CD4-positive, CD25-positive, alpha-beta regulatory T cell (primary cell): ENCODE measurements around the gene SV2C. TPM values are rescaled to one million over a fixed set of nuclear protein-coding genes. Genes with fewer than 3 reads are reported as not detected.
"Not testable (repeated sequence)": the region's sequence is repeated elsewhere in the genome, so short reads cannot be mapped to it uniquely, and the experiment has no call there.

Source experiments
- ATAC-seq, 2 donors: fragments of 150-1000 bp; cut with Tn5 transposase; one replicate each; pipeline ENCODE4 v1.10.0; 2021; ENCODE audit warnings: low read depth in 2 of 2, moderate number of reproducible peaks in 2 of 2, moderate library complexity in 1 of 2
- DNase-seq, 3 donors: peaks; one replicate each; pipeline versions ENCODE4 v3.0.0 to v3.0.0-alpha.2; 2012 to 2022; ENCODE audit warnings: mixed read lengths in 1 of 3
- H3K27ac ChIP-seq: one replicate; pipeline ENCODE4 v1.7.0; 2013; ENCODE audit warnings: mild to moderate bottlenecking, low read length; ENCODE audit not compliant: insufficient read depth, poor library complexity, severe bottlenecking
- H3K27me3 ChIP-seq: one replicate; pipeline ENCODE4 v1.7.0; 2013; ENCODE audit warnings: low read length; ENCODE audit not compliant: control insufficient read depth, insufficient read depth
- H3K36me3 ChIP-seq: one replicate; pipeline ENCODE4 v1.7.0; 2013; ENCODE audit warnings: mild to moderate bottlenecking, low read length, moderate library complexity; ENCODE audit not compliant: control insufficient read depth, insufficient read depth
- H3K4me1 ChIP-seq: 2 replicates; pipeline ENCODE4 v1.7.0; 2013; ENCODE audit warnings: mild to moderate bottlenecking, low read length; ENCODE audit not compliant: insufficient read depth, control insufficient read depth, poor library complexity, severe bottlenecking
- H3K4me3 ChIP-seq: one replicate; pipeline ENCODE4 v1.7.0; 2013; ENCODE audit warnings: low read depth, mild to moderate bottlenecking, low read length, moderate library complexity
- H3K9me3 ChIP-seq, 2 experiments: 1 replicate in 1 of 2; 2 replicates in 1 of 2; pipeline ENCODE4 v1.7.0; 2013; ENCODE audit warnings: low read length in 2 of 2, mild to moderate bottlenecking in 1 of 2, moderate library complexity in 1 of 2; ENCODE audit not compliant: control insufficient read depth in 2 of 2
- H3K27ac Mint-ChIP-seq, 3 donors: one replicate each; pipeline ENCODE4 v1.8.0; 2020 to 2022; ENCODE audit warnings: mild to moderate bottlenecking in 3 of 3, mixed read lengths in 3 of 3, moderate library complexity in 2 of 3
- H3K27me3 Mint-ChIP-seq: one replicate; pipeline ENCODE4 v1.8.0; 2022; ENCODE audit warnings: mild to moderate bottlenecking, mixed read lengths
- H3K36me3 Mint-ChIP-seq: one replicate; pipeline ENCODE4 v1.8.0; 2020; ENCODE audit warnings: mixed read lengths
- H3K4me1 Mint-ChIP-seq, 4 donors: one replicate each; pipeline ENCODE4 v1.8.0; 2020 to 2022; ENCODE audit warnings: mixed read lengths in 4 of 4, mild to moderate bottlenecking in 1 of 4
- H3K4me3 Mint-ChIP-seq, 4 donors: one replicate each; pipeline ENCODE4 v1.8.0; 2020 to 2022; ENCODE audit warnings: mild to moderate bottlenecking in 4 of 4, mixed read lengths in 4 of 4, moderate library complexity in 3 of 4
- H3K9me3 Mint-ChIP-seq, 7 donors: one replicate each; pipeline ENCODE4 v1.8.0; 2020 to 2022; ENCODE audit warnings: mixed read lengths in 7 of 7, mild to moderate bottlenecking in 3 of 7, moderate library complexity in 2 of 7
- polyA plus RNA-seq, 4 donors: library from polyadenylated mRNA; unstranded; fragments of 300-500 nt; fragmentation: Illumina TruSeq; gene quantifications; one replicate each; pipeline ENCODE4 v1.2.3, GENCODE V29; 2021
- total RNA-seq: library from RNA; stranded (reverse); gene quantifications from one replicate; pipeline ENCODE4 v1.2.3, GENCODE V29; 2022

The SV2C gene
- total and polyA plus RNA-seq, 5 donors from 2014 or later: 0.05 to 0.12 TPM; not detected in 3

GRCh38 chr5:76084496-76085242 is 1.5 kb downstream of the SV2C start:
- peaks cover 0 to 35% (median 17%) of the 10 kb centered on the region in 4 donors for H3K4me1 Mint-ChIP-seq
- no peak for ATAC-seq
- H3K36me3 Mint-ChIP-seq: no peaks in the 10 kb centered on the region
- no peak overlapping the region for H3K27ac ChIP-seq
- H3K9me3 Mint-ChIP-seq: peaks cover 0 to 4% (median 0%) of the 10 kb centered on the region in 7 donors
- H3K27ac Mint-ChIP-seq: no peak overlapping the region
- H3K4me1 ChIP-seq: peaks cover 32% of the 10 kb centered on the region
- no peaks in the 10 kb centered on the region for H3K9me3 ChIP-seq
- H3K4me3 Mint-ChIP-seq: peak overlapping the region in 2 of 4 donors; percentile 33 to 80
- H3K36me3 ChIP-seq: no peaks in the 10 kb centered on the region
- H3K27me3 ChIP-seq: peaks cover 40% of the 10 kb centered on the region
- H3K4me3 ChIP-seq: no peak overlapping the region
- H3K27me3 Mint-ChIP-seq: peaks cover 79% of the 10 kb centered on the region
- no peak for DNase-seq

GRCh38 chr5:76085243-76085579 is 2.0 kb downstream of the SV2C start:
- H3K27me3 ChIP-seq: peaks cover 40% of the 10 kb centered on the region
- Mint-ChIP-seq H3K4me3 (peak overlapping the region in 1 of 4 donors; percentile 33), H3K27me3 (peaks cover 76% of the 10 kb centered on the region), H3K27ac (no peak overlapping the region), H3K36me3 (no peaks in the 10 kb centered on the region), H3K4me1 (peaks cover 0 to 35% (median 17%) of the 10 kb centered on the region in 4 donors), H3K9me3 (peaks cover 0 to 4% (median 0%) of the 10 kb centered on the region in 7 donors)
- peaks cover 32% of the 10 kb centered on the region for H3K4me1 ChIP-seq
- H3K4me3 ChIP-seq: no peak overlapping the region
- no peak for ATAC-seq
- H3K9me3 ChIP-seq: no peaks in the 10 kb centered on the region
- H3K36me3 ChIP-seq: no peaks in the 10 kb centered on the region
- no peak for DNase-seq
- no peak overlapping the region for H3K27ac ChIP-seq

GRCh38 chr5:76086095-76086494 is 2.9 kb downstream of the SV2C start:
- Mint-ChIP-seq H3K4me3 (no peak overlapping the region), H3K4me1 (peaks cover 0 to 31% (median 17%) of the 10 kb centered on the region in 4 donors), H3K27ac (no peak overlapping the region), H3K9me3 (peaks cover 0 to 4% (median 0%) of the 10 kb centered on the region in 7 donors), H3K27me3 (peaks cover 72% of the 10 kb centered on the region), H3K36me3 (no peaks in the 10 kb centered on the region)
- peaks cover 34% of the 10 kb centered on the region for H3K27me3 ChIP-seq
- peaks cover 32% of the 10 kb centered on the region for H3K4me1 ChIP-seq
- H3K36me3 ChIP-seq: no peaks in the 10 kb centered on the region
- H3K9me3 ChIP-seq: no peaks in the 10 kb centered on the region
- H3K4me3 ChIP-seq: no peak overlapping the region
- ATAC-seq (no peak), DNase-seq (no peak)
- no peak overlapping the region for H3K27ac ChIP-seq

GRCh38 chr5:76089156-76089555 is 6.0 kb downstream of the SV2C start:
- peaks cover 58% of the 10 kb centered on the region for H3K27me3 Mint-ChIP-seq
- not testable (repeated sequence) for H3K4me3 Mint-ChIP-seq, H3K36me3 Mint-ChIP-seq, H3K9me3 ChIP-seq, H3K36me3 ChIP-seq, H3K9me3 Mint-ChIP-seq, DNase-seq, H3K27ac Mint-ChIP-seq, ATAC-seq, H3K4me3 ChIP-seq, H3K4me1 ChIP-seq, H3K27ac ChIP-seq
- H3K27me3 ChIP-seq: peaks cover 26% of the 10 kb centered on the region
- peaks cover 0 to 13% (median 4%) of the 10 kb centered on the region in 4 donors for H3K4me1 Mint-ChIP-seq

GRCh38 chr5:76091351-76091750 is 8.2 kb downstream of the SV2C start:
- peaks cover 0 to 2% of the 10 kb centered on the region in 2 experiments for H3K9me3 ChIP-seq
- no peak overlapping the region for H3K27ac ChIP-seq
- no peaks in the 10 kb centered on the region for H3K4me1 Mint-ChIP-seq
- ATAC-seq (no peak), DNase-seq (no peak)
- no peak overlapping the region for H3K4me3 Mint-ChIP-seq
- no peak overlapping the region for H3K27ac Mint-ChIP-seq
- peaks cover 0 to 4% (median 2%) of the 10 kb centered on the region in 7 donors for H3K9me3 Mint-ChIP-seq
- H3K36me3 ChIP-seq: no peaks in the 10 kb centered on the region
- peaks cover 22% of the 10 kb centered on the region for H3K27me3 ChIP-seq
- peaks cover 40% of the 10 kb centered on the region for H3K27me3 Mint-ChIP-seq
- no peak overlapping the region for H3K4me3 ChIP-seq
- no peaks in the 10 kb centered on the region for H3K36me3 Mint-ChIP-seq
- H3K4me1 ChIP-seq: no peaks in the 10 kb centered on the region

- H3K4me1 Mint-ChIP-seq: peaks cover 9 to 14% (median 13%) of the 10 kb centered on the region in 4 donors
These were observed 16.1 kb downstream of the SV2C start for GRCh38 chr5:76099286-76099702.

GRCh38 chr5:76099756-76100155 is 16.6 kb downstream of the SV2C start:
- H3K27ac ChIP-seq: peak overlapping the region; percentile 36
- ATAC-seq: no peak

More at GRCh38 chr5:76099286-76099702, 16.1 kb downstream of the SV2C start:
- peak overlapping the region; percentile 36 for H3K27ac ChIP-seq
- H3K36me3 Mint-ChIP-seq: no peaks in the 10 kb centered on the region
- peak; percentile 80 to 92 for ATAC-seq
- no peaks in the 10 kb centered on the region for H3K36me3 ChIP-seq
- peaks cover 6% of the 10 kb centered on the region for H3K27me3 ChIP-seq
- H3K9me3 ChIP-seq: peaks cover 0 to 2% of the 10 kb centered on the region in 2 experiments
- H3K4me3 Mint-ChIP-seq: peak overlapping the region in 2 of 4 donors; percentile 8 to 11
- peaks cover 0 to 4% (median 0%) of the 10 kb centered on the region in 7 donors for H3K9me3 Mint-ChIP-seq
- peak overlapping the region in 2 of 3 donors; percentile 2 to 94 for H3K27ac Mint-ChIP-seq
- H3K4me1 ChIP-seq: peaks cover 14% of the 10 kb centered on the region
- H3K27me3 Mint-ChIP-seq: peaks cover 18% of the 10 kb centered on the region
- H3K4me3 ChIP-seq: peak overlapping the region; percentile 39
- DNase-seq: peak; percentile 6 to 71 (median 66)

More at GRCh38 chr5:76099756-76100155, 16.6 kb downstream of the SV2C start:
- Mint-ChIP-seq H3K9me3 (peaks cover 0 to 4% (median 0%) of the 10 kb centered on the region in 7 donors), H3K27ac (peak overlapping the region in 1 of 3 donors; percentile 2), H3K4me1 (peaks cover 9 to 14% (median 13%) of the 10 kb centered on the region in 4 donors), H3K4me3 (peak overlapping the region in 2 of 4 donors; percentile 8 to 11), H3K27me3 (peaks cover 22% of the 10 kb centered on the region), H3K36me3 (no peaks in the 10 kb centered on the region)
- Histone ChIP-seq H3K9me3 (peaks cover 0 to 2% of the 10 kb centered on the region in 2 experiments), H3K36me3 (no peaks in the 10 kb centered on the region), H3K27me3 (peaks cover 6% of the 10 kb centered on the region), H3K4me1 (peaks cover 14% of the 10 kb centered on the region), H3K4me3 (peak overlapping the region; percentile 39)
- DNase-seq: no peak
